A549 (cell line): ENCODE measurements around the gene PEPD. TPM values are rescaled to one million over a fixed set of nuclear protein-coding genes. Genes with fewer than 3 reads are reported as not detected.

Experiments used
- ATAC-seq, 2 experiments: fragments of 200-7000 bp in 1 of 2; fragments of >200 bp in 1 of 2; cut with Nextera tagmentation in 1 of 2; cut with Tn5 transposase in 1 of 2; 3 replicates each; pipeline versions ENCODE4 v1.8.0 to v1.9.1; 2018 to 2020; ENCODE audit warnings: mild to moderate bottlenecking in 1 of 2, moderate library complexity in 1 of 2
- CTCF ChIA-PET: fragments of 300-600 bp; sonication (Branson Sonifier 250); formaldehyde crosslinking; extraction: SDS; loops from one replicate; lab custom pipeline; 2021; ENCODE audit warnings: antibody characterized with exemption, inconsistent platforms; lab: Yijun Ruan, JAX
- POLR2A ChIA-PET: fragments of 350-600 bp; formaldehyde crosslinking; extraction: SDS; loops from one replicate; lab custom pipeline; 2021; ENCODE audit warnings: antibody characterized with exemption, inconsistent platforms; lab: Yijun Ruan, JAX
- DNase-seq, 2 experiments: peaks; one replicate each; pipeline versions ENCODE4 v3.0.0 to v3.0.0-alpha.2; 2011 to 2016; ENCODE audit warnings: low read depth in 1 of 2, low spot score in 1 of 2
- FAIRE-seq: peaks from 2 replicates; lab custom pipeline; 2011; peaks lifted over from hg19 to GRCh38; lab: Jason Lieb, UNC
- H3K27ac ChIP-seq, 2 experiments: fragments of >200 bp; sonication (Bioruptor Twin); formaldehyde crosslinking; 3 replicates each; pipeline ENCODE4 v1.5.1; 2016 to 2017
- H3K4me1 ChIP-seq: fragments of >200 bp; sonication (Bioruptor Twin); formaldehyde crosslinking; 3 replicates; pipeline ENCODE4 v1.6.1; 2016
- H3K4me2 ChIP-seq: fragments of >200 bp; sonication (Bioruptor Twin); formaldehyde crosslinking; 3 replicates; pipeline ENCODE4 v1.6.1; 2016
- H3K4me3 ChIP-seq: fragments of >200 bp; sonication (Bioruptor Twin); formaldehyde crosslinking; 3 replicates; pipeline ENCODE4 v1.5.1; 2016
- H3K9me3 ChIP-seq: fragments of >200 bp; sonication (Bioruptor Twin); formaldehyde crosslinking; 3 replicates; pipeline ENCODE4 v1.6.1; 2016
- BHLHE40 ChIP-seq: IDR thresholded peaks from 2 replicates; pipeline ENCODE4 v1.6.1; 2012; ENCODE audit warnings: low read depth, low read length, inconsistent platforms
- CEBPB ChIP-seq, 2 experiments: fragments of >200 bp in 1 of 2; sonication (Bioruptor Twin) in 1 of 2; formaldehyde crosslinking in 1 of 2; IDR thresholded peaks; 2 replicates each; pipeline ENCODE4 v1.6.1; 2012 to 2016
- FOSB ChIP-seq: fragments of 250-450 bp; sonication (Bioruptor Pico); IDR thresholded peaks from 2 replicates; pipeline ENCODE4 v1.5.0; 2020; ENCODE audit warnings: mild to moderate bottlenecking, moderate library complexity
- FOXS1 ChIP-seq: fragments of 250-450 bp; sonication (Bioruptor Pico); IDR thresholded peaks from 2 replicates; pipeline ENCODE4 v1.5.0; 2020; ENCODE audit warnings: mild to moderate bottlenecking, moderate library complexity
- GATA3 ChIP-seq: IDR thresholded peaks from 2 replicates; pipeline ENCODE4 v1.6.1; 2012; ENCODE audit warnings: borderline replicate concordance
- HEYL ChIP-seq: fragments of 250-450 bp; sonication (Bioruptor Pico); IDR thresholded peaks from 2 replicates; pipeline ENCODE4 v1.8.0; 2021; ENCODE audit warnings: mild to moderate bottlenecking, moderate library complexity
- HOXA7 ChIP-seq: fragments of 250-450 bp; sonication (Bioruptor Pico); IDR thresholded peaks from 2 replicates; pipeline ENCODE4 v1.5.0; 2020; ENCODE audit warnings: mild to moderate bottlenecking, moderate library complexity
- HOXB5 ChIP-seq: fragments of 250-450 bp; sonication (Bioruptor Pico); IDR thresholded peaks from 2 replicates; pipeline ENCODE4 v1.5.0; 2020; ENCODE audit warnings: mild to moderate bottlenecking, moderate library complexity
- JUNB ChIP-seq: fragments of >200 bp; sonication (Bioruptor Twin); formaldehyde crosslinking; IDR thresholded peaks from 2 replicates; pipeline ENCODE4 v1.6.1; 2016
- MAX ChIP-seq: IDR thresholded peaks from 2 replicates; pipeline ENCODE4 v1.6.1; 2012
- MYC ChIP-seq: IDR thresholded peaks from 2 replicates; pipeline ENCODE4 v1.6.1; 2012; ENCODE audit warnings: mild to moderate bottlenecking, inconsistent platforms, low read length, improper control_type of control experiment, borderline replicate concordance
- NR3C1 ChIP-seq: fragments of >200 bp; sonication (Bioruptor Twin); formaldehyde crosslinking; IDR thresholded peaks from 3 replicates; pipeline ENCODE4 v1.6.1; 2017
- RAD21 ChIP-seq, 2 experiments: fragments of >200 bp in 1 of 2; sonication (Bioruptor Twin) in 1 of 2; formaldehyde crosslinking in 1 of 2; IDR thresholded peaks in 1 of 2; conservative IDR thresholded peaks in 1 of 2; 2 replicates in 1 of 2; 3 replicates in 1 of 2; pipeline ENCODE4 v1.6.1; 2012 to 2018; ENCODE audit warnings: inconsistent platforms in 1 of 2
- RCOR1 ChIP-seq: fragments of 150-350 bp; IDR thresholded peaks from 2 replicates; pipeline ENCODE4 v1.6.1; 2014; ENCODE audit warnings: antibody characterized with exemption, low read length, low read depth
- RFX5 ChIP-seq: fragments of 450-650 bp; IDR thresholded peaks from 2 replicates; pipeline ENCODE4 v1.7.1; 2014; ENCODE audit warnings: antibody characterized with exemption, mild to moderate bottlenecking, moderate library complexity
- RNF2 ChIP-seq: fragments of 200-600 bp; sonication (generic); IDR thresholded peaks from 2 replicates; pipeline ENCODE4 v1.6.1; 2016; ENCODE audit warnings: low read depth, mild to moderate bottlenecking, antibody characterized with exemption, moderate library complexity, borderline replicate concordance
- ZFP36 ChIP-seq: fragments of 450-650 bp; IDR thresholded peaks from 2 replicates; pipeline ENCODE4 v1.6.1; 2014; ENCODE audit warnings: borderline replicate concordance; ENCODE audit not compliant: partially characterized antibody
- ZNF302 ChIP-seq: fragments of 250-450 bp; sonication (Bioruptor Pico); IDR thresholded peaks from 2 replicates; pipeline ENCODE4 v1.9.0; 2021; ENCODE audit warnings: inconsistent platforms, mild to moderate bottlenecking, moderate library complexity
- WGBS: methylation state at CpG from one replicate; pipeline ENCODE4 v1.1.6; 2017; ENCODE audit errors: missing lambda C conversion rate; 5-methylcytosine and 5-hydroxymethylcytosine counted together
- polyA plus RNA-seq, 4 experiments: library from polyadenylated mRNA; depleted of rRNA in 3 of 4; stranded (reverse); fragments of >200 nt; fragmentation: RNase III in 1 of 4; extraction: RNeasy Plus Mini Kit Qiagen cat#74134 plus additional on column Dnase treatment in 1 of 4; gene quantifications; 2 replicates in 3 of 4; 3 replicates in 1 of 4; pipeline ENCODE4 v1.2.3, GENCODE V29; 2011 to 2017
- TF ChIP-seq, protein P1 (sequence below): fragments of 250-450 bp; sonication (Bioruptor Pico); IDR thresholded peaks from 2 replicates; pipeline ENCODE4 v1.5.0; 2021; ENCODE audit warnings: mild to moderate bottlenecking, moderate library complexity, borderline replicate concordance
- TF ChIP-seq, protein P2 (sequence below): IDR thresholded peaks from 2 replicates; pipeline ENCODE4 v1.6.1; 2012

Gene PEPD
- polyA plus RNA-seq, 2 of the 4 experiments (the other 2 are of a cell fraction): 85.5 to 100 TPM

GRCh38 chr19:33505823-33506222 is 15.8 kb downstream of the PEPD start (continued):
- TF ChIP-seq, protein P1, sequence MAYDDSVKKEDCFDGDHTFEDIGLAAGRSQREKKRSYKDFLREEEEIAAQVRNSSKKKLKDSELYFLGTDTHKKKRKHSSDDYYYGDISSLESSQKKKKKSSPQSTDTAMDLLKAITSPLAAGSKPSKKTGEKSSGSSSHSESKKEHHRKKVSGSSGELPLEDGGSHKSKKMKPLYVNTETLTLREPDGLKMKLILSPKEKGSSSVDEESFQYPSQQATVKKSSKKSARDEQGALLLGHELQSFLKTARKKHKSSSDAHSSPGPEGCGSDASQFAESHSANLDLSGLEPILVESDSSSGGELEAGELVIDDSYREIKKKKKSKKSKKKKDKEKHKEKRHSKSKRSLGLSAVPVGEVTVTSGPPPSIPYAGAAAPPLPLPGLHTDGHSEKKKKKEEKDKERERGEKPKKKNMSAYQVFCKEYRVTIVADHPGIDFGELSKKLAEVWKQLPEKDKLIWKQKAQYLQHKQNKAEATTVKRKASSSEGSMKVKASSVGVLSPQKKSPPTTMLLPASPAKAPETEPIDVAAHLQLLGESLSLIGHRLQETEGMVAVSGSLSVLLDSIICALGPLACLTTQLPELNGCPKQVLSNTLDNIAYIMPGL (CRISPR knock-in tag): no peak
- no peak for TF ChIP-seq NR3C1
- TF ChIP-seq GATA3: no peak

GRCh38 chr19:33505148-33505547 is 16.4 kb downstream of the PEPD start:
- no peaks in the 10 kb centered on the region for H3K9me3 ChIP-seq
- TF ChIP-seq ZFP36: no peak
- H3K4me1 ChIP-seq: no peaks in the 10 kb centered on the region
- WGBS: 89% methylated on average over 13 of the region's 16 CpGs
- ChIA-PET POLR2A (no interaction called here), CTCF (interaction anchor here (0.6 to 2.3 kb wide), 6 partner anchors 75 to 286 kb away, joined by 3 to 9 read pairs (median 4); no protein-coding TSS in a partner anchor)
- ATAC-seq (no peak), FAIRE-seq (no peak), DNase-seq (no peak)
- H3K4me2 ChIP-seq: no peak overlapping the region
- H3K4me3 ChIP-seq: no peak overlapping the region
- H3K27ac ChIP-seq: no peak overlapping the region

- DNase-seq (no peak), FAIRE-seq (no peak)
- no peaks in the 10 kb centered on the region for H3K4me1 ChIP-seq
- WGBS: 87% methylated on average over 5 of the region's 5 CpGs
- TF ChIP-seq JUNB (no peak), FOXS1 (no peak), RCOR1 (no peak), ZNF302 (CRISPR knock-in tag) (no peak), HOXA7 (CRISPR knock-in tag) (no peak), RFX5 (no peak), MYC (no peak), HEYL (CRISPR knock-in tag) (no peak), CEBPB (IDR thresholded peaks at IDR 0.05) (no peak), RNF2 (no peak), FOSB (CRISPR knock-in tag) (no peak), RAD21 (conservative IDR thresholded peaks at IDR 0.05 in 1 of 2, IDR thresholded peaks at IDR 0.05 in 1 of 2) (no peak), MAX (no peak), BHLHE40 (no peak), HOXB5 (no peak)
- TF ChIP-seq, protein P2, sequence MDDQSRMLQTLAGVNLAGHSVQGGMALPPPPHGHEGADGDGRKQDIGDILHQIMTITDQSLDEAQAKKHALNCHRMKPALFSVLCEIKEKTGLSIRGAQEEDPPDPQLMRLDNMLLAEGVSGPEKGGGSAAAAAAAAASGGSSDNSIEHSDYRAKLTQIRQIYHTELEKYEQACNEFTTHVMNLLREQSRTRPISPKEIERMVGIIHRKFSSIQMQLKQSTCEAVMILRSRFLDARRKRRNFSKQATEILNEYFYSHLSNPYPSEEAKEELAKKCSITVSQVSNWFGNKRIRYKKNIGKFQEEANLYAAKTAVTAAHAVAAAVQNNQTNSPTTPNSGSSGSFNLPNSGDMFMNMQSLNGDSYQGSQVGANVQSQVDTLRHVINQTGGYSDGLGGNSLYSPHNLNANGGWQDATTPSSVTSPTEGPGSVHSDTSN: no peak
- TF ChIP-seq, all 56 proteins: peak for 0
- no peak overlapping the region for H3K27ac ChIP-seq
- CTCF ChIA-PET: interaction anchor here (2.1 to 2.3 kb wide), 2 partner anchors 74 to 274 kb away, joined by 7 to 9 read pairs; no protein-coding TSS in a partner anchor
- no peak overlapping the region for H3K4me3 ChIP-seq
- no peak overlapping the region for H3K4me2 ChIP-seq
- H3K9me3 ChIP-seq: no peaks in the 10 kb centered on the region
- POLR2A ChIA-PET: no interaction called here
- no peak for ATAC-seq
Observed at GRCh38 chr19:33504058-33504444, 17.5 kb downstream of the PEPD start.
